Mucosa of rectum (tissue), 2 donors: Measurements from ENCODE around the gene APBA2.

Experiments used
- H3K27ac ChIP-seq, 2 donors: one replicate each; pipeline ENCODE4 v1.7.0; 2013; ENCODE audit warnings: inconsistent platforms in 2 of 2, low read depth in 2 of 2, low read length in 2 of 2
- H3K27me3 ChIP-seq, 2 donors: one replicate each; pipeline ENCODE4 v1.7.0; 2013; ENCODE audit warnings: low read length in 2 of 2; ENCODE audit not compliant: control insufficient read depth in 2 of 2, insufficient read depth in 2 of 2
- H3K36me3 ChIP-seq, 2 donors: one replicate each; pipeline ENCODE4 v1.7.0; 2013; ENCODE audit warnings: low read length in 2 of 2; ENCODE audit not compliant: control insufficient read depth in 2 of 2, insufficient read depth in 2 of 2
- H3K4me1 ChIP-seq, 2 donors: one replicate each; pipeline ENCODE4 v1.7.0; 2013; ENCODE audit warnings: low read length in 2 of 2, mild to moderate bottlenecking in 1 of 2; ENCODE audit not compliant: control insufficient read depth in 2 of 2, insufficient read depth in 2 of 2
- H3K4me3 ChIP-seq, 2 donors: one replicate each; pipeline ENCODE4 v1.7.0; 2013; ENCODE audit warnings: low read length in 2 of 2
- H3K9ac ChIP-seq, 2 donors: one replicate each; pipeline ENCODE4 v1.7.0; 2013; ENCODE audit warnings: low read length in 2 of 2, low read depth in 1 of 2, mild to moderate bottlenecking in 1 of 2
- H3K9me3 ChIP-seq, 2 donors: one replicate each; pipeline ENCODE4 v1.7.0; 2013; ENCODE audit warnings: low read length in 2 of 2; ENCODE audit not compliant: control insufficient read depth in 2 of 2
- donor health status: healthy.
- donor health status: Normal muscosa, but diverticular disease.

APBA2 gene

DNA sequence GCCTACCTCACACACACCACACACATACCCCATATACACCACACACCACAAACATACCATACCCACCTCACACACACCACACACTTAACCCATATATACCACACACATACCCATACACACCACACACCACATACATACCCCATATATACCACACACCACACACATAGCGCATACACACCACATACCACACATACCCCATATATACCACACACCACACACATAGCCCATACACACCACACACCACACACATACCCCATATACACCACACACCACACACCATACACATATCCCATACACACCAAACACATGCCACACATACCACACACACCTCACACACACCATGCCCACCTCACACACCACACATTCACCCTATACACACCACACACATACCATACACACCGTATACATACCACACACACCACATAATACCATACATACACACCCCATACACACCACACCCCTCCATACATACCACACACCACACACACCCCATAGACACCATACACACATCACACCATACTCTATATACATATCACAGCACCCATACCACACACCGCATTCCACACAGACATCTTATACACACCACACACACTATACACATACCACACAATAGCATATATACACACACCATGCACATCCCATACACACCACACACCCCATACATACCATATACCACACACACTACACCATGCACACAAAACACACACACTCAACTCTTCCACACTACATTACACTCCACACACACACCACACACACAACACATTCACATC is 29.5 kb downstream of the APBA2 start:
- no peak overlapping the region for H3K9ac ChIP-seq
- H3K4me3 ChIP-seq: no peak overlapping the region
- H3K4me1 ChIP-seq: no peaks in the 10 kb centered on the region
- no peaks in the 10 kb centered on the region for H3K9me3 ChIP-seq
- H3K36me3 ChIP-seq: no peaks in the 10 kb centered on the region
- no peak overlapping the region for H3K27ac ChIP-seq
- no peaks in the 10 kb centered on the region for H3K27me3 ChIP-seq

DNA sequence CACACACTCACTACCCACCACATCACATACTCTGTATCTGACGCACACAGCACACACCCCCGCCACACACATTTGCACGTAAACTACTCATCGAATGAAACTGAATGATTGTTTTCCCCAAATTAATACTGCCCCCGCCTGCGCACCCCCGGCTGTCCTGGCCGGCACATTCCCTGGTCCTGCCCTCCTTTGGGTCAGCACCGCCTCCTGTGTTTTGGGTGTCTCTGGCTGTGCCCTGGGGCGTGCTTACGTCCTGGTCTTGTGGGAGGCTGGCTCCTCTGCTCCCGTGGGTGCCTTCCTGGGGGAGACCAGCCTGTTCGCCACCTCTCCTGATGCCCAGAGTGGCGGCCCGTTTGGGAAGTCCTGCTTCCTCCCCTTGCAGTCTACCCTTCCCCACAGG is 30.2 kb downstream of the APBA2 start:
- Histone ChIP-seq H3K27ac (no peak overlapping the region), H3K36me3 (no peaks in the 10 kb centered on the region), H3K4me3 (no peak overlapping the region), H3K27me3 (no peaks in the 10 kb centered on the region), H3K9me3 (no peaks in the 10 kb centered on the region), H3K9ac (no peak overlapping the region), H3K4me1 (no peaks in the 10 kb centered on the region)

DNA sequence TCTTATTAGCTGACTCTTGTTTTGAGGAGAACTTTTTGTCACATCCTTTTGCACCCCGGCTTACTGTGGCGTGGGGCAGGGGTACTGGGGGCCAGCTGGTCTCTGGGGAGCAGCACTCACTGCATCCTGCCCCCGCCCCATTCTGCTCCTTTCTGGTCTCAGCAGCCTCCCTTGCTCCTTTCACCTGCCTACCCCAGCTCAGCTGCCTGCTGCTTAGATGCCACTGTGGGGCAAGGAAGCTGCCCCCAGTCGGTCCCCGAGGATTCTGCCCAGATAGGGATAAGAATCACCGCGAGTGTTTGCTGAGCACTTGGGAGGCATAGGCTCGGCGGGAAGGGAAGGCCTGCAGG is 32.0 kb downstream of the APBA2 start:
- no peak overlapping the region for H3K27ac ChIP-seq
- no peaks in the 10 kb centered on the region for H3K9me3 ChIP-seq
- H3K4me1 ChIP-seq: no peaks in the 10 kb centered on the region
- H3K36me3 ChIP-seq: no peaks in the 10 kb centered on the region
- H3K9ac ChIP-seq: no peak overlapping the region
- H3K27me3 ChIP-seq: no peaks in the 10 kb centered on the region
- no peak overlapping the region for H3K4me3 ChIP-seq

DNA sequence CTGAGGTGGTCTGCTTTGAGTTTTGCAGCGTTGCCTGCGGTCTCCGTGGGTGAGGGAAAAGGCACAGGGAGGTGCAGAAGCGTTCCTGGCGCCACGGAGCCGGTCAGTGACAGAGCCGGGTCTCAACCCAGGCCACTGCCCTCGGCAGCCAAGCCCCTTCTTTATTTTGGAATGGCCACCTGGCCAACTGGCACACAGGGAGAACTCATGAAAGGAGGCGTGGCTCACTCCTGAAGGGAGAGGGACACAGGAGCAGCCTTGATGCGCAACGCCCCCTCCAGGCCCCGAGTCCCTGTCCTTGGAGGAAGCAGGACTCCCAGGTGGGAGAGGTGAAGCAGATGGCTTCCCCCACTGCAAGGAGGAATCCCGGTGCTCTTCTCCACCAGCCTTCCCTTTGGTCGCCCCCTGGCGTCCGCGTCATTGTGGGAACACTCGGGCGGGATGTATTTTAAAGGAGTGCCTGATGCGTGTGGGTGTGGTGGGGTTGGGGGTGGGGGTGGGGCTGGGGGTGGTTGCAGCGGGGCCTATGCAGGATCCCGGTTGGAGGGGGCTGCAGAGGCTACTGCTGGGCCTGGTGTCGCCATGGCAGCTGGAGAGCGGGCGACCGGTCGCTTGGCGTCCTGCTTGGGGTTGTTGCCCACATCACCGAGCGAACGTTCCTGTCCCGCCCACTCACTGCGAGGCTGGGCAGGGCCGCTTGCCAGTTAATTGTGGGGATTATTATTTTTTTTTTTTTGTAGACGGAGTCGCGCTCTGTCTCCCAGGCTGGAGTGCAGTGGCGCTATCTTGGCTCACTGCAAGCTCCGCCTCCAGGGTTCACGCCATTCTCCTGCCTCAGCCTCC is 32.6 kb downstream of the APBA2 start:
- Histone ChIP-seq H3K9me3 (no peaks in the 10 kb centered on the region), H3K9ac (no peak overlapping the region), H3K4me1 (no peaks in the 10 kb centered on the region), H3K27ac (no peak overlapping the region), H3K4me3 (no peak overlapping the region), H3K36me3 (no peaks in the 10 kb centered on the region), H3K27me3 (no peaks in the 10 kb centered on the region)

DNA sequence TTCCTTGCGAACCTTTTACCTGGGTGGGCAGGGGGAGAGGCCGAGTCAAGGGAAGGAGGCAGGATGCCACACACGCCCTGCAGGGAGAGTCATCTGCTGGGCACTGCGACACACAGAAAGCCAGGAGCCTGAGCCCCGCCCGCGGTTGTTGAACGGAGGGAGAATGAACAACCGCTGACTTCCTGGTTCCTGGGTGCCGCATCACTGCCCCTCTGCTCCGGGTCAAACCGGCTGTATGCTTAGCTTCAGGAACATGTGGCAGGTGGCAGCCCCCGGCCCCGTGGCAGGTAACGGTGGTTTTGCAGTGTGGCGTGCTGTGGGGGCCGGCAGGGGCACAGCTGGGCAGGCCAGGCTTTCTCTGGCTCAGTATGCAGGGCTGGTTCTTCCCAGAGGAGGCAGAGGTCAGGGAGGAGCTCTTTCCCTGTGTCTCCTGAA is 33.4 kb downstream of the APBA2 start:
- H3K9ac ChIP-seq: no peak overlapping the region
- H3K27me3 ChIP-seq: no peaks in the 10 kb centered on the region
- H3K36me3 ChIP-seq: no peaks in the 10 kb centered on the region
- no peak overlapping the region for H3K27ac ChIP-seq
- H3K9me3 ChIP-seq: no peaks in the 10 kb centered on the region
- H3K4me1 ChIP-seq: no peaks in the 10 kb centered on the region
- H3K4me3 ChIP-seq: no peak overlapping the region

DNA sequence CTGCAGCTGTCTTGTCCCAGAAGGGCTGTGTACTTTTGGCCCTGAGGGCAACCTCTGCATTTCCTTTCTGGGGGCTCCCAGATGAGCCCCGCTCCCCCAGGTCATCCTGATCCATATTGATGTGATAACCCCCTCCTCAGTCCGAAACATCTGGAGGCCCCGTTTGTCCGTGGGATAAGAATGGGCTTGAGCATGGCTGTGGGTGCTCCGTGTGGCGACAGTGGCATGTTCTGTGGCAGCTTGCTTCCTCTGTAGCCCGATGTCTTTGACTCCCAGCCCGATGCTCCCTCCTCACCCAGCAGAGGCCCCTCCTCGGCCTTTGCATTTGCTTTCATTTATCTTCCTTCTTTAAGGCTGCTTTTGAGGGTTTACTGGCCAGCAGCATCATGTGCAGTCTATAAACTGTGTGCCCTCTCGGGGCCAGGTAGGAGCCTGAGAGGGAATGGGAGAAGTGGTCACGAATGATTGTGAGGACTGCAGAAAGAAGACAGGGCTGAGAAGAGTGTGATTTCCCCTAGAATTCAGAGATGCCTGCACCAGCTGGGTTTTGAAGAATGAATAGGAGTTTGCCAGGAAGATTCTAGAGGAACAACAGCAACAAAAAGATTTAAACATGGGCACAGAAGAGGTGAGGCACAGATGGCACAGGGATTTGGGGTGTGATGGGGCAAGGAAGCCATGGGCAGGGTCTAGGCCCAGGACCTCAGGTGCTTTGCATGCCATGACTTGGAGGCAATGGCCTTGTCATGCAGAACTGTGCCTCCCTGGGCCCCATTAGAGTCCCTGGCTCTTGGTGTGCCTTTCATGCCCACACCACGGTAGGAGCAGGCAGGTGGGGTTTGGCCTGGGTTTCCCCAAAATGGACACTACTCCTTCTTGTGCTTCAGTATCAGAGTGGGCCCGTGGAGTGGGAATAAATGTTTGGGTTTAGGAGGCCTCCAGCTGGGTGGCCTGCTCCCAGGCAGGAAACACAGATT is 34.2 kb downstream of the APBA2 start:
- H3K9ac ChIP-seq: no peak overlapping the region
- no peak overlapping the region for H3K27ac ChIP-seq
- no peak overlapping the region for H3K4me3 ChIP-seq
- no peaks in the 10 kb centered on the region for H3K9me3 ChIP-seq
- no peaks in the 10 kb centered on the region for H3K36me3 ChIP-seq
- no peaks in the 10 kb centered on the region for H3K4me1 ChIP-seq
- H3K27me3 ChIP-seq: no peaks in the 10 kb centered on the region

DNA sequence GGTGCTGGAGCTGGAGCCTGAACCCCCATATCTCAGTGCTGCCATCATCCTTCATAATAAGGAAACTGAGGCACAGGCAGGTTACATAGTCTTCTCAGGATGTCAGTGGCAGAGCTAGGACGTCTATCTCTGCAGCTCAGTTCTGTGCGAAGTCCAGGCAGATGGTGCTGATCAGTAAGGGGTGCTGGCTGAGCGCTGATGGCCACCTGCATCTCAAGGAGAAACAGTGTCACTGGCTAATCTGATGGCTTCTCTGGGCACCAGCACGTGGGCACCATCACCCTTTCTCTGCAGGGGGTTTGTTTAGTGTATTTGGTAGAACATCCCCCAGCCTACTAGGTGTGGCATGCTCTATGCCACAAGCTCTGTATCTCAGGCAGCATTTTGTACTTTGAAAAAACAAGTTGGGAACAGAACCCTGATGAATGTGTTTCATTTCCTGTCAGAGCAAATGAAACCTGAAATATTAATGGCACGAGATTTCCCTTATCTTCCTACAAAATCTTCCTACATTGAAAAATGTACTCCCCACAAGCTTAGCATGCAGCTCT is 35.1 kb downstream of the APBA2 start:
- Histone ChIP-seq H3K9ac (no peak overlapping the region), H3K9me3 (no peaks in the 10 kb centered on the region), H3K36me3 (no peaks in the 10 kb centered on the region), H3K27me3 (no peaks in the 10 kb centered on the region), H3K27ac (no peak overlapping the region), H3K4me3 (no peak overlapping the region), H3K4me1 (no peaks in the 10 kb centered on the region)

DNA sequence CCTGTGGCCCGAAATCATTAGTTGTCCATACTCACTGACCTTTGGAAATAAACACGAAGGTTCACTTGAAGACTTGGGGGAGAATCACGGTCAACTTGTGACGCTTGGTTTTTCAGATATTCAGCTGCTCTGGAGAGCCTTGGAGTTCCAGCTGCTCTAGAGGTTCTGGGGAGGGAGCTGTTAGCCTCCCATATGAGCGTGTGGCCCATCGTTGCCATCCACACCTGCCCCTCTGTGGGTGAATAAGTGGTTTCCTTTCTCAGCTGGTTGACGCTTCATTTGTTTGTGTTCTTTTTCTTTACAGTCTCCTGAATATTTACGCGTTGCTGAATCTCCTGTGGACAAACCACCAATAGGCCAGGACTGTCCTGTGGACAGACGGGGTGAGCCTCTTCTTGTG is 35.6 kb downstream of the APBA2 start:
- Histone ChIP-seq H3K9ac (no peak overlapping the region), H3K27ac (no peak overlapping the region)

DNA sequence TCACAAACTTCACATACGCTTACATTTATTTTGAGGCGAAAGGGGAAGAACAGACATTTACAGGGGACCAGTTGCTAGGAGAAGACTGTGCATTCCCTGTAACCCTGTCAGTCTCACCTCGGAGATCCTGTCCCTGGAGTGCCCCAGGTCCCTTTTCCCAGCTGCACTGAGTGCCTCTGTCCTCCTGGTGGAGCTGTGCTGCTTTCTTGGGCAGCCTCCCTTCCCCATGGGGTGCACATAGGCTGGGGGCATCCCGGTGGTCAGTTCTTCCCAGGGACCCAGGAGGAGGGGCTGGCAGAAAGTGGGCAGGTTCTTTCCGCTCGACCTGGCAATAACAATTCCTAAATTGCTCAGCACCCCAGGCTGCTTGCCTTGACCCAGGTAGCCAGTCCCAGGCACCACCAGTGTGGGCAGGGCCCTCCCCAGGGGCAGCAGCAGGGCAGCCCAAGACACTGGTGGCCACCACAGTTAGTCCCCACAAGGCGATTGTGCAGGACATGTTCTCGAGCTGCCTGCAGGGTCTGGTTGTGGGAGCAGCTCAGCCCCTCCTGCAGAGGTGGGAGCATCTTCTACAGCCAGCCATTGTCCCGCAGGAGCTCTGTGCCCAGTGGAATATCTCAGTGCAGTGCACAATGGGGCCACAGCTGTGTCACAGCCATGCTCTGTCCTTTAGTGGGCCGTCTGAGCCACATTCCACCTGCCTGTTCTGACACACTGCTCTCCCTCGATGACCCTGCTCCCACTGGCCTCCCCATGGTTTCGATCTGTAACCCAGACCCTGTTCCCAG is 36.3 kb downstream of the APBA2 start:
- no peaks in the 10 kb centered on the region for H3K4me1 ChIP-seq
- no peak overlapping the region for H3K9ac ChIP-seq
- H3K9me3 ChIP-seq: no peaks in the 10 kb centered on the region
- H3K27ac ChIP-seq: no peak overlapping the region
- H3K4me3 ChIP-seq: no peak overlapping the region
- H3K36me3 ChIP-seq: no peaks in the 10 kb centered on the region
- no peaks in the 10 kb centered on the region for H3K27me3 ChIP-seq

More for the DNA sequence above, 35.6 kb downstream of the APBA2 start:
- no peaks in the 10 kb centered on the region for H3K4me1 ChIP-seq
- H3K36me3 ChIP-seq: no peaks in the 10 kb centered on the region
- H3K27me3 ChIP-seq: no peaks in the 10 kb centered on the region
- no peaks in the 10 kb centered on the region for H3K9me3 ChIP-seq
- no peak overlapping the region for H3K4me3 ChIP-seq
